ENCODE data around the gene PKNOX2.

- TF ChIP-seq POLR2AphosphoS5 (IDR thresholded peaks at IDR 0.05) (no peak), EP300 (IDR thresholded peaks at IDR 0.05) (no peak)
These were observed 110.2 kb downstream of the PKNOX2 start for GRCh38 chr11:125274774-125275173.

Measured in suprapubic skin (tissue), 4 donors.